Measurements from ENCODE around the gene NAPA. TPM values are rescaled to one million over a fixed set of nuclear protein-coding genes. Genes with fewer than 3 reads are reported as not detected.

NAPA gene
- total and polyA plus RNA-seq, 2 donors (not counting 1 experiment from before 2014, with no cell fraction given), result 76.8 to 118 TPM

DNA sequence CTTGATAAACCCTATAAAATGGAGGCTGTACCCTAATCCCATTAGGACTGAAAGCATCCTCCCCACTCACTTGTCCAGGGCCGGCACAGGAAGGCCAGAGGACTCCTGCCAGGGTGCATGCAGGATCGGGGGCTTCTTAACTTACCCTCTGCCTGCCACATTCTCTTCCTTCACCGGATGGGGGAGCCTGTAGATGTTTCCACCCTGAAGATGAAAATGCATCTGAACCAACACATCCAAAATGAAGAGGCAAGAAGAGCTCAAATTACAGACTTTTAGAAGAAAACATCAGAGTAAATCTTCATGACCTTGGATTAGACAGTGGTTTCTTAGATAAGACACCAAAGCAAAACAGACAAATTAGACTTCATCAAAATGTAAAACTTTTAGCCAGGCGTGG is 25.9 kb upstream of the NAPA start:
- H3K36me3 ChIP-seq (ENCODE audit: control insufficient read depth, insufficient read depth, low read length), result no peaks in the 10 kb centered on the region
- no peaks in the 10 kb centered on the region for H3K4me1 ChIP-seq (ENCODE audit: control insufficient read depth, extremely low read depth, insufficient read depth, low read length)
- peaks cover 7% of the 10 kb centered on the region for H3K27me3 ChIP-seq (ENCODE audit: control insufficient read depth, insufficient read depth, low read length)
- H3K4me2 ChIP-seq (ENCODE audit: extremely low read depth, insufficient read depth, low read length), result no peak overlapping the region
- no peak overlapping the region for H3K4me3 ChIP-seq (replicated peaks in 1 of 4; ENCODE audit: control extremely low read depth in 1 of 4, insufficient read depth in 1 of 4, low read depth in 3 of 4, low read length in 4 of 4)
- H3K9me3 ChIP-seq (ENCODE audit: control insufficient read depth, insufficient read depth, low read depth, low read length), result no peaks in the 10 kb centered on the region
- peak; percentile 21 to 73 for DNase-seq (ENCODE audit: low read depth in 2 of 2)
- TF ChIP-seq EZH2 (IDR thresholded peaks at IDR 0.05; ENCODE audit: low read length, missing control alignments) (no peak), CTCF (conservative IDR thresholded peaks at IDR 0.05 in 1 of 2, IDR thresholded peaks at IDR 0.05 in 1 of 2; ENCODE audit: low read depth in 1 of 2, low read length in 2 of 2) (peak; percentile 41 to 60)
- H3K27ac ChIP-seq (ENCODE audit: insufficient read depth, low read length), result no peak overlapping the region
- H3K79me2 ChIP-seq (ENCODE audit: control insufficient read depth, insufficient read depth, low read length), result no peaks in the 10 kb centered on the region
- no peak overlapping the region for H2AFZ ChIP-seq (ENCODE audit: low read length)
- no peaks in the 10 kb centered on the region for H4K20me1 ChIP-seq (ENCODE audit: control insufficient read depth, extremely low read depth, insufficient read depth, low read length)
- no peak overlapping the region for H3K9ac ChIP-seq (ENCODE audit: insufficient read depth, low read length)

DNA sequence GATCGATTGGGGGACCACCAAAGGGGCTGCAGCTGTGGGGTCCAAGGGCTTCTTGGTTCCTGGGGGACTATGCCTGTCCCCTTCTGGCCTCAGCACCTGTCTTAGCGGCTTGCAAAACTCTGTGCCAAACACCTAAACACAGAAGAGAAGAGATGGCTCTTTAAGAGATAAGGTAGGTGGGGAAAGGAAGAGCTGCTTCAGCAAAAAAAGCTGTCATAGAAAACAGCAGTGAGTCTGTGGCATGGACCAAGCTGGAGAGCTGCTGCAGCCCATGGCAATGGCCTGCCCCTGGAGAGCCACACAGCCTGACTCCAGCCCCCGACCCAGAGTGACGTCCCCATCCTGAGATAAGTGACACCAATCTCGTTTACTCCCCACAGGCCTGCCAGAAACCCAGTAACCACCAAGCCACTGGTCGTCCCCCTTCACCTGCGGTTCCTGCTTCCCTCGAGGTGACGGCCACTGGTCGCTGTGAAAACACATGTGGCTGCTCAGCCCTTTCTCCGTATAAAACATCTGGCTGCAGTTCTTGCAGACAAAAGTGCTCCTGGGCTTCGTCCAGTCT is 25.0 kb upstream of the NAPA start:
- Histone ChIP-seq H3K27ac (ENCODE audit: insufficient read depth, low read length) (no peak overlapping the region), H3K9ac (ENCODE audit: insufficient read depth, low read length) (no peak overlapping the region), H3K79me2 (ENCODE audit: control insufficient read depth, insufficient read depth, low read length) (no peaks in the 10 kb centered on the region), H2AFZ (ENCODE audit: low read length) (no peak overlapping the region), H3K4me3 (replicated peaks in 1 of 4; ENCODE audit: control extremely low read depth in 1 of 4, insufficient read depth in 1 of 4, low read depth in 3 of 4, low read length in 4 of 4) (no peak overlapping the region), H3K36me3 (ENCODE audit: control insufficient read depth, insufficient read depth, low read length) (no peaks in the 10 kb centered on the region), H3K4me1 (ENCODE audit: control insufficient read depth, extremely low read depth, insufficient read depth, low read length) (no peaks in the 10 kb centered on the region), H3K9me3 (ENCODE audit: control insufficient read depth, insufficient read depth, low read depth, low read length) (no peaks in the 10 kb centered on the region), H3K4me2 (ENCODE audit: extremely low read depth, insufficient read depth, low read length) (no peak overlapping the region), H4K20me1 (ENCODE audit: control insufficient read depth, extremely low read depth, insufficient read depth, low read length) (no peaks in the 10 kb centered on the region), H3K27me3 (ENCODE audit: control insufficient read depth, insufficient read depth, low read length) (no peaks in the 10 kb centered on the region)
- DNase-seq (ENCODE audit: low read depth in 2 of 2), result no peak
- TF ChIP-seq EZH2 (IDR thresholded peaks at IDR 0.05; ENCODE audit: low read length, missing control alignments) (no peak), CTCF (conservative IDR thresholded peaks at IDR 0.05 in 1 of 2, IDR thresholded peaks at IDR 0.05 in 1 of 2; ENCODE audit: low read depth in 1 of 2, low read length in 2 of 2) (no peak)

DNA sequence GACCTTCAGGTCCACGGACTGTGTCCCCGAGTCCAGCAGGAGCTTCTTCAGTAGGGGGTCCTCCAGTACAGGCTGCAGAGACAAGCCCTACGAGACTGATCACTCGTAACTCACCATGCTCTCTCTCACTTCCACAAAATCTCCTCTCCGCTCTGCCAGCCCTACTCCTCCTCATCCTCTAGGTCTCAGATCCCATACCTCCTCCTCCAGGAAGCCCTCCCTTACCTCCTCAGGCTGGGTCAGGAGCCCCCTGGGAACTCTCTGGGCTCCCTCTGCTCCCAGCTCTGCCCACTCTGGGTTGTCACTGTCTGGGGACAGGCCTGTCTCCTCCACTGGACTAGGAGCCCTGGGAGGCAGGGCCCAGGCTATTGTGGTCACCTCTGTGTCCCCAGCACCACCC is 23.9 kb upstream of the NAPA start:
- no peak overlapping the region for H2AFZ ChIP-seq (ENCODE audit: low read length)
- no peak overlapping the region for H3K9ac ChIP-seq (ENCODE audit: insufficient read depth, low read length)
- no peak overlapping the region for H3K4me3 ChIP-seq (replicated peaks in 1 of 4; ENCODE audit: control extremely low read depth in 1 of 4, insufficient read depth in 1 of 4, low read depth in 3 of 4, low read length in 4 of 4)
- H3K27ac ChIP-seq (ENCODE audit: insufficient read depth, low read length), result no peak overlapping the region
- H4K20me1 ChIP-seq (ENCODE audit: control insufficient read depth, extremely low read depth, insufficient read depth, low read length), result no peaks in the 10 kb centered on the region
- no peaks in the 10 kb centered on the region for H3K36me3 ChIP-seq (ENCODE audit: control insufficient read depth, insufficient read depth, low read length)
- TF ChIP-seq CTCF (conservative IDR thresholded peaks at IDR 0.05 in 1 of 2, IDR thresholded peaks at IDR 0.05 in 1 of 2; ENCODE audit: low read depth in 1 of 2, low read length in 2 of 2) (no peak), EZH2 (IDR thresholded peaks at IDR 0.05; ENCODE audit: low read length, missing control alignments) (no peak)
- H3K4me2 ChIP-seq (ENCODE audit: extremely low read depth, insufficient read depth, low read length), result no peak overlapping the region
- no peaks in the 10 kb centered on the region for H3K79me2 ChIP-seq (ENCODE audit: control insufficient read depth, insufficient read depth, low read length)
- DNase-seq (ENCODE audit: low read depth in 2 of 2), result no peak
- no peaks in the 10 kb centered on the region for H3K4me1 ChIP-seq (ENCODE audit: control insufficient read depth, extremely low read depth, insufficient read depth, low read length)
- no peaks in the 10 kb centered on the region for H3K9me3 ChIP-seq (ENCODE audit: control insufficient read depth, insufficient read depth, low read depth, low read length)
- H3K27me3 ChIP-seq (ENCODE audit: control insufficient read depth, insufficient read depth, low read length), result no peaks in the 10 kb centered on the region
